ENCODE results near the gene ITGAE.
A peak's percentile ranks its signal among the peaks of the same experiment; 100 is the strongest.

ITGAE gene

DNA sequence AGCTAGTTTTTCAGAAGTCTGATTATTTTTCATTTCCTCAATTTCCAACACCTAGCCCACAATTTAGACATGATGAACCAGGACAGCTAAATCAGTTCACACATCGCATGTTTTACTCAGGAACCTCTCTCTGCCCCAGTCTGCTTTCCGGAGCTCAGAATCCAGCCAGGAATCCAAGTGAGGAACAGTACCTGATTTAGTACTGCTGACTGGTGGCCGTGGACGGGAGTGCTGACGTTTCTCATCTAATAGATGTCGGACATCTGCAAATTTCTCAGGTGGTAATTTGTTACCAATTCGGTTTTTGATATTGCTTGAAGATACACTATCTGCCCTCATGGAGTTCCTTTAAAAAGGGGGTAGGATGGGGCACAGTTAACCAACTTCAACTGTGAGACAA is 14.9 kb upstream of the ITGAE start:
- DNase-seq = no peak

- no peak for DNase-seq
Observed at GRCh38 chr17:3815122-3815521, 14.1 kb upstream of the ITGAE start.

DNA sequence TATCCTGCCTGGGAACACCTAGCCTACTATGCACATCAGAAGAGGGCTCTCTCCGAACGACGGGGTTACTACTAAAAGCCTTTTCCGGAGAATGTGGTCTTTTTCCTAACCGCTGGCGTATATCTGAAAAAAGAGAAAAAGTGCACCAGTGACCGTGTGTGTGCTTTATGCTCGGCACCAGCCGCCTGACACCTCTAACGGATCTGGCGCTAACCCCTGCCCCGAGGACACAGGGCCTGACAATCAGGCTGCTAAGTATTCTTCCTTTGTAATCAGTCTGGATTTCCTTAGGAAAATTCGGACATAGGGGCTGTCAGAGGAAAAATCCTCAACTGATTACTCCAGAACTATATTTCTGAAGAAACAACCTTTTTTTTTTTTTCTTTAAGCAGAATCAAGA is 13.4 kb upstream of the ITGAE start:
- DNase-seq = no peak

GRCh38 chr17:3813171-3813570 is 12.2 kb upstream of the ITGAE start:
- DNase-seq = no peak

DNA sequence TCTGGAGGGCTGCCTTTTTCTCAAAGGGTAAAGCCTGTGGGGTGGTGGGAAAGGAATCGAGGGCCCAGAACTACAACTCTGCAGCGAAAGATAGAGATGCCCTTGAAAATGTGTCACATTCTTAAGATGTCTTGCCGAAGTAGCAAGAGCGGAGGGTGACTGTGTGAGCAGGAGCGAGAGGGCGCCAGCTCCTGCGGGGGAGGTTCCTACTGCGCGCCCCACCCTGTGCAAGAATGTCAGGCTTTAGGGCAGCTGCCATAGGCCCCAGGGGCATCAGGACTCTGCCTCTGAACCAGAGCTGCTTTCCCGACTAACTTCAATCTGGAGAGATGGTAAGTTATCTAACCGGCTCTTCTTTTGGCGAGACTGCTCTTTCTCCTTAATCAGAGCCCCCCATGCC is 11.8 kb upstream of the ITGAE start:
- DNase-seq = no peak

GRCh38 chr17:3812284-3812683 is 11.3 kb upstream of the ITGAE start:
- DNase-seq = no peak

DNA sequence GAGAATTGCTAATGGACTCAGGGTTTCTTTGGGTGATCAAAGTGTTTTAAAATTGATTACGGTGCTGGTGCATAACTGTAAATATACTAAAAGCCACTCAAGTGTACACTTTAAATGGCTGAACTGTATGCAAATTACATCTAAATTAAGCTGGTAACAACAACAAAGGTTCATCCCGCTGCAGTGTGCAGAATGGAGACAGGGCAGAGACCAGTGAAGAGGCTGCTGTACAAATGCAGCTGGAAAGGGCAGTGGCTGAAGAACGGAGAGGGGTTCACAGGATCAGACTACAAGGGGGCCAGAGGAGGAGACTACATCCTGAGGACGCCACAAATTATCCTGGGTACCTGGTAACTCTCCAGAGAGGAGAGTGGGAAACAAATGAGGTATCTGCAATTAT is 9.0 kb upstream of the ITGAE start:
- DNase-seq = no peak

- DNase-seq = no peak
Observed at GRCh38 chr17:3809135-3809534, 8.1 kb upstream of the ITGAE start.

DNA sequence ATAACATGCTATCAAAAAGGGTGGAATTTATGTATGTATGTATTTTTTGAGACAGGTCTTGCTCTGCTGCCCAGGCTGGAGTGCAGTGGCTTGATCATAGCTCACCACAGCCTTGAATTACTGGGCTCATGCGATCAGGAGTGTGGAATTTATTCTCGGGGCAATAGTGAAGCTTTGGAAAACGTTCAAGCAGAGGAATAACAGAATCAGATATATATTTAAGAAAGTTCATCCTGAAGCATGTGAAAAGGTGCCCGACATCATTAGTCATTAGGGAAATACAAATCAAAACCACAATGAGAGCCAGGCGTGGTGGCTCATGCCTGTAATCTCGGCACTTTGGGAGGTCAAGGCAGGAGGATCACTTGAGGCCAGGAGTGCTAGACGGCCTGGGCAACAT is 7.7 kb upstream of the ITGAE start:
- DNase-seq = no peak

- no peak for DNase-seq
Observed at GRCh38 chr17:3805581-3805980, 4.6 kb upstream of the ITGAE start.

DNA sequence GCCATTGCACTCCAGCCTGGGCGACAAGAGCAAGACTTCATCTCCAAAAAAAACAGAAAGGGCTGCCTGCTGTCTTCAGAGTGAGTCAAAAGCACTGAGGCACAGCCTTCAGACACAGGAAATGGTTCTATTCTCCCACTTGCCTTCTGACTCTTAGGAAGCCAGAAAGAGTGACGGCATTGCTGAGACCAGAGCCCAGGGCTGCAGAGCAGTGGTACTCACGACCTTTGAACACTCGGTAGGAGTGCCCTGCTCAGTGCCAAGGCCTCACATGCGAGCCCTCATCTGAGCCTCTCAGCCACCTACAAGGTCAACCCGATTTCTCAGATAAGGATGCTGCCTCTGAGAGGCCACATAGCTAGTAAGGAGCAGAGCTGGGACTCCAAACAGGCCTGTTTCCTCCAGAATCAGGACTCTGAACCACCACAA is 3.5 kb upstream of the ITGAE start:
- no peak for DNase-seq

GRCh38 chr17:3803308-3803640 is 2.3 kb upstream of the ITGAE start:
- DNase-seq = no peak

DNA sequence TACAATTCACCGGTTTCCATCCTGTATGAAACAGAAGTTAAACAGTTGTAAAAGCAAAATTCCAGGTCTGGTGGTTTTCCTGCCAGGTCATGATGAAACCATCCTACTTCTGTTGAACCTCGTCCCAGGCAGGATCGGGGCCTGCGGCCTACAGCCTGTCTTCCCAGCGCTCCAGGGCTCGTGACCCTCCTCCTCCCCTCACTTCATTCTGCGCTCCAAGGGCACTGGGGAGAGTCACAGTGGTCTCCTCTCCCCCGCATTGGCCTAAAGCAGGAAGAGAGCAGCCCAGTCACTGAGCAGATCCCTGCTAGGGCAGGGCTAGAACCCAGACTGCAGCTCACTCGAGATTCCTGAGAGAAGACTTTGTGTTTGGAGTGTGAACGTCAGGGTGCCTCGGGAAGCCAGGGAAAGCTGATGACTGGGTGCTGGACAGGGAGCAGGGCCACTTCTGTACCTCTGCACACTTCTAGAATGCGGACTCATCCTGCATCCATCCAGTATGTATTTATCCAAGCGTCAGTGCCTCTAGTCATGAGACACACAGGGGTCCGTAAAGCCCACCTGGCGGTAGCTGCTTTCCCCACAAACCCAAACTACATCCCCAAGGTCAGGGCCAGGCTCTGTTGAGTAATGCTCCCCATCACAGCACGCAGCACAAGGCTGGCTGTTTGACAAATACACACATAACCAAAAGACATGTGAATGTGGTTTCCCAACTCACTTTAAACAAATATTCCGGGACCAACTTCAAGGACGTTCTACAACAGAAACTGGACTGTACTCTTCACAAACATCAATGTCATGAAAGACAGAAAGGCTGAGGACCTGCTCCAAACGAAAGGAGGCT is 1.7 kb upstream of the ITGAE start:
- no peak for DNase-seq

GRCh38 chr17:3801792-3802191 is 804 bp upstream of the ITGAE start:
- no peak for DNase-seq

DNA sequence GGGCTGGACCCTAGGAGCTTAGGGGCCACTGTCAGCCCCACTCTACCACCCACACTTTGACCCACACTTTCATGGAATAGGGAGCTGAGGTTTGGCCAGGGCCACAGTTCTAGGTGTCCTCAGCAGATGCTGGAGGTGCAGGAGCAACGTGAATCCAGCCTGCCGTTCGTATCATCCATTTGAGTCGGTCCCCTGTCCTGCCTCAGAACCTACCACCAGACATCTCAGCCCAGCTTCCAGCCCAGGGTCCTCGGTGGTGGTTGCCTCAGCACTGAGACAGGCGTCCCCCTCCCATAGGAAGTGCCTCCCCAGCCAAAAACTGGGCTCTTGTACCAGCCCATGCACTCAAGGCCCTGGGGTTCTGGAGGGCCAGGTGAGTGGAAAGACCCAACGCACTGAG is 359 bp upstream of the ITGAE start:
- no peak for DNase-seq

- no peak for DNase-seq
Observed at GRCh38 chr17:3799181-3799945, 1.6 kb downstream of the ITGAE start.

- DNase-seq = no peak
Observed at GRCh38 chr17:3798273-3799180, 2.5 kb downstream of the ITGAE start.

GRCh38 chr17:3796822-3797170 is 4.2 kb downstream of the ITGAE start:
- DNase-seq = no peak

DNA sequence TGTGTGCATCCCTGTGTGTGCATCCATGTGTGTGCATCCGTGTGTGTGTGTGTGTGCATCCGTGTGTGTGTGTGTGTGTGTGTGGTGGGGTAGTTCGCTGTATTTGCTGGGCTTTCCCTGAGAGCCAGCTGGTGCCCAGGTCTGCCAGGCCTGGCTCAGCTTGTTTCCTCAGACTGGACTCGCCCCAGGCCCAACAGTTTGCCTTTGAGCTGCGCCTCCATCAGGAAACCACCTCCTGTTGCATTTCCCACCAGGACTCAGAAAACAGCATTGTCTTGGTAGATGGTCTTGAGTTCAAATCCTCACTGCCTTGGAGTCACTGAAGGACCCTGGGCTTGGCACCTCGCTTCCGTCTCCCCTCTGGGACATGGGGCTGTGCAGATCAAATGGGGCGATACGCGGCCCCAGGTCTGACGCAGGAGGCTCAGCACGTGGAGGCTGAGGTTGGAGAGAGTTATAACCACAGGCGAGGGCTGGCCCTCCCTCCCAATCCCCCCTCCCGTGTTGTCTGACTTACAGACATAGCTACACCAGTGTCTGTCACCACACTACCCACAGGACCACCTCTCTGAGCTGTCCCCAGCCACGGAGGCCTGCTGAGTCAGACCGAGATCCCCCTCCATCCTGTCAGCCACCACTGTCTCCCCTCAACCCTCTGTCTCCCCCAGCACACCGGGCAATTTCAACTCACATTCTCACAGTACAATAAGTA is 4.7 kb downstream of the ITGAE start:
- peak; percentile 81 for DNase-seq

DNA sequence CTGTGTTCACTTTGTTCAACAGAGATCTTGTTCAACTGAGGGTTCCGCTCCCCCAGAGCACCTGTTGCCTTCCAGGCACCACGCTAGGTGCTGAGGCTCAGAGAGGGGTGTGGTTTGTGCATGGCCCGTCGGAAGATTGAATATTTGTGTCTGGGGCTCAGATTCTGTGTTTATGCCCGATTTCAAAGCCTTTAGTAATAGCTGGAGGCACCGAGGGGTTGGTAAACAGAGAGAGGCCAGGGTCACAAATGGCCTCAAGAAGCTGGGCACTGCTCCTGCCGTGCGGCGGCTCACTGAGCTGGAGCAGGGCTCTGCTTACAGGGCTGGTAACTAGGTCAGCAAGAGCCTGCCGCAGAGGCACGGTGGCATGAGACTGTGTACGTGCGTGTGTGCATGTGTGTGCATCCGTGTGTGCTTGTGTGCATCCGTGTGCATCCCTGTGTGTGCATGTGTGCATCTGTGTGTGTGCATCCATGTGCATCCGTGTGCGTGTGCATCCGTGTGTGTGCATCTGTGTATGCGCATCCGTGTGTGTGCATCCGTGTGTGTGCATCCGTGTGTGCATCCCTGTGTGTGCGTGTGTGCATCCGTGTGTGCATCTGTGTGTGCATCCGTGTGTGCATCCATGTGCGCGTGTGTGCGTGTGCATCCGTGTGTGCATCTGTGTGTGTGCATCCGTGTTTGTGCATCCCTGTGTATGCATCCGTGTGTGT is 5.4 kb downstream of the ITGAE start:
- peak; percentile 13 for DNase-seq

- peak; percentile 63 for DNase-seq
Observed at GRCh38 chr17:3794557-3795389, 6.2 kb downstream of the ITGAE start.

All from CD4-positive, alpha-beta T cell treated with Interleukin-12 subunit alpha and Interleukin-12 subunit beta, for 1 hour (primary cell).